Endothelial cell of umbilical vein (primary cell): ENCODE measurements around the gene HK1. TPM values are rescaled to one million over a fixed set of nuclear protein-coding genes. Genes with fewer than 3 reads are reported as not detected.

Experiments used
- BruUV-seq: library from RNA; stranded (reverse); fragments of 400-500 nt; replicated peaks from 2 replicates; lab custom pipeline; 2021; lab: Mats Ljungman, UMichigan
- CTCF ChIA-PET: fragments of 300-600, 350-600 bp; sonication (Branson Sonifier 250); formaldehyde crosslinking; loops from one replicate; lab custom pipeline; 2021; ENCODE audit warnings: antibody characterized with exemption, inconsistent platforms; lab: Charles Lee
- POLR2A ChIA-PET: fragments of 300-600, 350-600 bp; sonication (Branson Sonifier 250); formaldehyde crosslinking; loops from one replicate; lab custom pipeline; 2021; ENCODE audit warnings: antibody characterized with exemption, inconsistent platforms; lab: Charles Lee
- DNase-seq: peaks from one replicate; pipeline ENCODE4 v3.0.0-alpha.2; 2011; ENCODE audit warnings: low read depth, low spot score
- FAIRE-seq: peaks from 2 replicates; lab custom pipeline; 2011; peaks lifted over from hg19 to GRCh38; lab: Jason Lieb, UNC
- H2AFZ ChIP-seq: 2 replicates; pipeline ENCODE4 v1.6.0; 2012; ENCODE audit warnings: low read depth, low read length, control low read depth, inconsistent platforms
- H3K27ac ChIP-seq: 2 replicates; pipeline ENCODE4 v1.5.1; 2011; ENCODE audit warnings: low read depth, mild to moderate bottlenecking, control low read depth, low read length, moderate library complexity; ENCODE audit not compliant: insufficient read depth
- H3K27me3 ChIP-seq, 2 experiments: 2 replicates each; pipeline versions ENCODE4 v1.6.0 to v1.6.1; 2011; ENCODE audit warnings: low read length in 2 of 2, mixed read lengths in 1 of 2; ENCODE audit not compliant: control insufficient read depth in 2 of 2, insufficient read depth in 2 of 2
- H3K36me3 ChIP-seq, 2 experiments: 2 replicates in 1 of 2; 3 replicates in 1 of 2; pipeline ENCODE4 v1.5.1; 2011; ENCODE audit warnings: low read length in 2 of 2, mild to moderate bottlenecking in 1 of 2, moderate library complexity in 1 of 2; ENCODE audit not compliant: control insufficient read depth in 2 of 2, insufficient read depth in 2 of 2; ENCODE audit errors: extremely low read depth in 1 of 2
- H3K4me1 ChIP-seq: 3 replicates; pipeline ENCODE4 v1.5.1; 2011; ENCODE audit warnings: mild to moderate bottlenecking, low read length; ENCODE audit not compliant: control insufficient read depth, insufficient read depth; ENCODE audit errors: extremely low read depth
- H3K4me2 ChIP-seq: 2 replicates; pipeline ENCODE4 v1.6.1; 2011; ENCODE audit warnings: low read length, control low read depth, mixed read lengths; ENCODE audit not compliant: insufficient read depth
- H3K4me3 ChIP-seq, 3 experiments: fragments of 200-600 bp in 1 of 3; sonication (generic), shearing (Covaris generic) in 1 of 3; replicated peaks in 1 of 3; 2 replicates each; pipeline ENCODE4 v1.5.1; 2011 to 2016; ENCODE audit warnings: control low read depth in 3 of 3, low read length in 3 of 3, mild to moderate bottlenecking in 2 of 3, inconsistent platforms in 1 of 3, low read depth in 1 of 3, moderate library complexity in 1 of 3; ENCODE audit not compliant: insufficient read depth in 1 of 3
- H3K79me2 ChIP-seq: 2 replicates; pipeline ENCODE4 v1.6.0; 2012; ENCODE audit warnings: low read length, inconsistent platforms; ENCODE audit not compliant: control insufficient read depth, insufficient read depth
- H3K9ac ChIP-seq: replicated peaks from 2 replicates; pipeline ENCODE3; 2011; ENCODE audit warnings: low read length, control low read depth; ENCODE audit not compliant: insufficient read depth; ENCODE audit errors: extremely low read depth
- H3K9me1 ChIP-seq: replicated peaks from 3 replicates; pipeline ENCODE4 v1.6.0; 2011; ENCODE audit warnings: mild to moderate bottlenecking, low read length; ENCODE audit not compliant: control insufficient read depth, insufficient read depth; ENCODE audit errors: extremely low read depth
- H3K9me3 ChIP-seq: replicated peaks from 2 replicates; pipeline ENCODE4 v1.5.1; 2012; ENCODE audit warnings: low read length, inconsistent platforms; ENCODE audit not compliant: control insufficient read depth, insufficient read depth
- H4K20me1 ChIP-seq: replicated peaks from 2 replicates; pipeline ENCODE3; 2011; ENCODE audit warnings: mild to moderate bottlenecking, low read length; ENCODE audit not compliant: control insufficient read depth, insufficient read depth; ENCODE audit errors: extremely low read depth
- CTCF ChIP-seq, 2 donors: IDR thresholded peaks; 1 replicate in 1 of 2; 2 replicates in 1 of 2; pipeline ENCODE4 v1.5.1; 2011; ENCODE audit warnings: low read length in 2 of 2, mild to moderate bottlenecking in 2 of 2, moderate library complexity in 2 of 2, control low read depth in 1 of 2, inconsistent platforms in 1 of 2, low read depth in 1 of 2; ENCODE audit not compliant: insufficient read depth in 1 of 2; ENCODE audit errors: extremely low read depth in 1 of 2
- EZH2 ChIP-seq: IDR thresholded peaks from 2 replicates; pipeline ENCODE4 v1.6.1; 2012; ENCODE audit warnings: borderline replicate concordance, low read depth, mild to moderate bottlenecking, moderate library complexity, low read length, inconsistent platforms; ENCODE audit not compliant: severe bottlenecking
- FOS ChIP-seq: IDR thresholded peaks from 2 replicates; pipeline ENCODE4 v1.6.1; 2011; ENCODE audit warnings: mild to moderate bottlenecking, low read length, moderate library complexity, borderline replicate concordance; ENCODE audit not compliant: insufficient read depth
- GATA2 ChIP-seq: IDR thresholded peaks from 2 replicates; pipeline ENCODE4 v1.7.0; 2011; ENCODE audit warnings: low read depth, mild to moderate bottlenecking, moderate library complexity, mixed read lengths, low read length; ENCODE audit not compliant: insufficient read length, insufficient read depth
- JUN ChIP-seq: IDR thresholded peaks from 2 replicates; pipeline ENCODE4 v1.6.1; 2011; ENCODE audit warnings: borderline replicate concordance, low read depth; ENCODE audit not compliant: insufficient read length, insufficient read depth
- MAX ChIP-seq: IDR thresholded peaks from 2 replicates; pipeline ENCODE4 v1.6.1; 2011; ENCODE audit not compliant: insufficient read depth, insufficient read length
- MYC ChIP-seq: IDR thresholded peaks from one replicate; pipeline ENCODE4 v1.6.1; 2011; ENCODE audit warnings: mild to moderate bottlenecking, low read depth, low read length
- POLR2A ChIP-seq: IDR thresholded peaks from 2 replicates; pipeline ENCODE4 v1.6.1; 2012; ENCODE audit warnings: low read depth, mild to moderate bottlenecking, control low read depth, low read length
- POLR2AphosphoS5 ChIP-seq: IDR thresholded peaks from 2 replicates; pipeline ENCODE4 v1.6.1; 2012; ENCODE audit warnings: low read depth, mild to moderate bottlenecking, control low read depth, low read length, moderate library complexity; ENCODE audit not compliant: insufficient read depth
- dilution Hi-C: fragments of 300-500 bp; cut with MboI; formaldehyde crosslinking; loops from one replicate; pipeline ENCODE4 v1.15.0; 2019; ENCODE audit warnings: low sequenced_read_pairs; ENCODE audit not compliant: extremely low pct_ligation_motif_present
- intact Hi-C: fragments of 100-400 bp; cut with micrococcal nuclease; formaldehyde crosslinking; loops from one replicate; pipeline ENCODE4 v1.10.0; 2022
- polyA plus RNA-seq, 4 experiments: library from polyadenylated mRNA; depleted of rRNA in 3 of 4; stranded (reverse) in 3 of 4; unstranded in 1 of 4; fragments of >200 nt; gene quantifications; 2 replicates each; pipeline versions ENCODE4 v1.2.1 to v1.2.3, GENCODE V29; 2011 to 2012; ENCODE audit warnings: missing spikeins in 1 of 4
- total RNA-seq: library from RNA; stranded (reverse); gene quantifications from 2 replicates; pipeline ENCODE4 v1.2.3, GENCODE V29; 2021

The HK1 gene
- total and polyA plus RNA-seq, 2 donors (not counting 3 experiments of a cell fraction or from before 2014, with no cell fraction given): 50.8 to 121 TPM

- Histone ChIP-seq H3K9ac (no peak overlapping the region), H3K4me3 (no peak overlapping the region), H3K27me3 (no peaks in the 10 kb centered on the region), H3K27ac (no peak overlapping the region), H3K4me1 (peaks cover 41% of the 10 kb centered on the region), H3K9me1 (no peaks in the 10 kb centered on the region), H3K4me2 (no peak overlapping the region), H3K9me3 (no peaks in the 10 kb centered on the region), H3K36me3 (peaks cover 0 to 3% of the 10 kb centered on the region in 2 experiments), H2AFZ (no peak overlapping the region), H4K20me1 (no peaks in the 10 kb centered on the region), H3K79me2 (peaks cover 79% of the 10 kb centered on the region)
- intact Hi-C loops: no loop called here
- FAIRE-seq (no peak), DNase-seq (no peak)
- ChIA-PET CTCF (interaction anchor here (0.8 to 1.8 kb wide), 2 partner anchors 9 to 21 kb away, joined by 3 to 7 read pairs; no protein-coding TSS in a partner anchor), POLR2A (no interaction called here)
- TF ChIP-seq JUN (no peak), FOS (no peak), MYC (no peak), MAX (no peak), POLR2AphosphoS5 (no peak), EZH2 (no peak), CTCF (IDR thresholded peaks at IDR 0.05; ENCODE audit: extremely low read depth in 1 of 2, insufficient read depth in 1 of 2, low read depth in 1 of 2, low read length in 2 of 2) (no peak), POLR2A (no peak), GATA2 (no peak)
- dilution Hi-C loops: no loop called here
- no TSS peak for BruUV-seq
Measured at GRCh38 chr10:69340695-69341094, 62.4 kb downstream of the HK1 start.
